GM21717 (cell line): Measurements from ENCODE around the gene TTC23.
"Not testable (repeated sequence)": the region's sequence is repeated elsewhere in the genome, so short reads cannot be mapped to it uniquely, and the experiment has no call there.

Experiments
- ATAC-seq: cut with Tn5 transposase; IDR thresholded peaks from one replicate; pipeline ENCODE4 v1.9.1; 2021; ENCODE audit warnings: mild to moderate bottlenecking, moderate library complexity; ENCODE audit not compliant: unreplicated experiment

TTC23 gene

GRCh38 chr15:99250494-99250856 lies 1.1 kb upstream of the TTC23 start:
- ATAC-seq: no peak

- ATAC-seq: no peak
Observed at GRCh38 chr15:99250001-99250400, 620 bp upstream of the TTC23 start.

- ATAC-seq: no peak
Observed at GRCh38 chr15:99248000-99248715, 1.2 kb downstream of the TTC23 start.

GRCh38 chr15:99247062-99247461 lies 2.3 kb downstream of the TTC23 start:
- ATAC-seq: no peak

- ATAC-seq: no peak
Observed at GRCh38 chr15:99244306-99244705, 5.1 kb downstream of the TTC23 start.

GRCh38 chr15:99241752-99242151 lies 7.6 kb downstream of the TTC23 start:
- ATAC-seq: no peak

GRCh38 chr15:99239545-99240198 lies 9.7 kb downstream of the TTC23 start:
- peak; percentile 93 for ATAC-seq

- ATAC-seq: no peak
Observed at GRCh38 chr15:99238849-99239248, 10.5 kb downstream of the TTC23 start.

GRCh38 chr15:99234160-99234559 lies 15.2 kb downstream of the TTC23 start:
- ATAC-seq: not testable (repeated sequence)

GRCh38 chr15:99232740-99233139 lies 16.6 kb downstream of the TTC23 start:
- ATAC-seq: no peak

GRCh38 chr15:99230867-99231266 lies 18.5 kb downstream of the TTC23 start:
- ATAC-seq: no peak

- no peak for ATAC-seq
Observed at GRCh38 chr15:99228120-99228770, 21.1 kb downstream of the TTC23 start.

GRCh38 chr15:99226802-99227201 lies 22.6 kb downstream of the TTC23 start:
- no peak for ATAC-seq

GRCh38 chr15:99224372-99225214 lies 24.8 kb downstream of the TTC23 start:
- ATAC-seq: no peak

GRCh38 chr15:99213187-99213811 lies 36.1 kb downstream of the TTC23 start:
- peak; percentile 83 for ATAC-seq

GRCh38 chr15:99212406-99212805 lies 37.0 kb downstream of the TTC23 start:
- ATAC-seq: no peak

- no peak for ATAC-seq
Observed at GRCh38 chr15:99211926-99212325, 37.5 kb downstream of the TTC23 start.

- no peak for ATAC-seq
Observed at GRCh38 chr15:99210334-99210733, 39.0 kb downstream of the TTC23 start.

GRCh38 chr15:99209326-99209725 lies 40.1 kb downstream of the TTC23 start:
- no peak for ATAC-seq

- ATAC-seq: no peak
Observed at GRCh38 chr15:99207672-99208071, 41.7 kb downstream of the TTC23 start.

- no peak for ATAC-seq
Observed at GRCh38 chr15:99202176-99202552, 47.2 kb downstream of the TTC23 start.
